Erythroblast (primary cell): ENCODE measurements around the gene JMJD8.

Source experiments
- GATA1 ChIP-seq: IDR thresholded peaks from 2 replicates; pipeline ENCODE4 v1.6.1; 2011; ENCODE audit warnings: low read depth, mild to moderate bottlenecking, control low read depth, low read length, moderate library complexity
- POLR2A ChIP-seq: IDR thresholded peaks from 2 replicates; pipeline ENCODE4 v1.6.1; 2011; ENCODE audit warnings: mild to moderate bottlenecking, low read length

- TF ChIP-seq POLR2A (no peak), GATA1 (no peak)
These were observed 27.6 kb upstream of the JMJD8 start for GRCh38 chr16:711548-712320.
